SU-DHL-6 (cell line): ENCODE results near the gene CD244.

Source experiments
- H2AFZ ChIP-seq: fragments of 200-600 bp; sonication (generic); 2 replicates; pipeline ENCODE4 v1.6.1; 2014; ENCODE audit warnings: low read depth, mild to moderate bottlenecking, moderate library complexity, mixed read lengths, antibody characterized with exemption, low read length; ENCODE audit not compliant: severe bottlenecking
- H3F3A ChIP-seq: fragments of 200-600 bp; shearing (Covaris generic); 2 replicates; pipeline ENCODE4 v1.6.0; 2016; ENCODE audit warnings: antibody characterized with exemption, mild to moderate bottlenecking; ENCODE audit not compliant: insufficient read depth
- H3K27ac ChIP-seq: fragments of 200-600 bp; sonication (generic); 2 replicates; pipeline ENCODE4 v1.5.1; 2016; ENCODE audit warnings: low read depth, mild to moderate bottlenecking, low read length, moderate library complexity, mixed read lengths
- H3K27me3 ChIP-seq: fragments of 200-600 bp; sonication (generic), shearing (Covaris generic); 2 replicates; pipeline ENCODE4 v1.6.0; 2014; ENCODE audit warnings: mild to moderate bottlenecking, low read length
- H3K36me3 ChIP-seq: fragments of 200-600 bp; sonication (generic); 2 replicates; pipeline ENCODE4 v1.6.1; 2014; ENCODE audit warnings: mild to moderate bottlenecking, low read length, mixed read lengths
- H3K4me2 ChIP-seq: fragments of 300-600, 200-600 bp; shearing (Covaris generic), sonication (generic); 2 replicates; pipeline ENCODE4 v1.6.0; 2014; ENCODE audit warnings: low read length, low read depth, mild to moderate bottlenecking; ENCODE audit not compliant: poor library complexity, severe bottlenecking
- H3K4me3 ChIP-seq: fragments of 200-600 bp; sonication (generic); 2 replicates; pipeline ENCODE4 v1.5.1; 2014; ENCODE audit warnings: antibody characterized with exemption, low read length, mild to moderate bottlenecking, mixed read lengths; ENCODE audit not compliant: insufficient read depth, poor library complexity, severe bottlenecking
- H3K79me2 ChIP-seq: fragments of 200-600 bp; sonication (generic); 2 replicates; pipeline ENCODE4 v1.6.1; 2014; ENCODE audit warnings: mild to moderate bottlenecking, low read length, moderate library complexity; ENCODE audit not compliant: insufficient read depth
- H3K9ac ChIP-seq: fragments of 200-600 bp; sonication (generic); 2 replicates; pipeline ENCODE4 v1.7.0; 2014; ENCODE audit warnings: mild to moderate bottlenecking, low read length
- H3K9me2 ChIP-seq: fragments of 200-600 bp; sonication (generic); replicated peaks from 2 replicates; pipeline ENCODE4 v1.6.1; 2014; ENCODE audit warnings: low read length; ENCODE audit not compliant: insufficient read depth
- H3K9me3 ChIP-seq: fragments of 200-600 bp; sonication (generic); 2 replicates; pipeline ENCODE4 v1.6.1; 2014; ENCODE audit warnings: low read length, mixed read lengths; ENCODE audit not compliant: insufficient read depth
- H4K20me1 ChIP-seq: fragments of 200-600 bp; sonication (generic); 2 replicates; pipeline ENCODE4 v1.6.1; 2014; ENCODE audit warnings: low read depth, mild to moderate bottlenecking, antibody characterized with exemption, low read length, moderate library complexity, mixed read lengths
- EZH2phosphoT487 ChIP-seq: fragments of 200-600 bp; sonication (generic), shearing (Covaris generic); conservative IDR thresholded peaks from 2 replicates; pipeline ENCODE4 v1.6.1; 2018; ENCODE audit warnings: mild to moderate bottlenecking, antibody characterized with exemption, low read length, moderate library complexity, mixed read lengths
- TF ChIP-seq, protein P1 (sequence below): fragments of 200-600 bp; sonication (generic); IDR thresholded peaks from one replicate; pipeline ENCODE4 v1.5.1; 2017; ENCODE audit warnings: antibody characterized with exemption, mild to moderate bottlenecking, low read length, moderate library complexity; ENCODE audit not compliant: insufficient read depth, poor library complexity, severe bottlenecking

The CD244 gene

GRCh38 chr1:160891474-160891873 is 28.8 kb upstream of the CD244 start:
- no peak overlapping the region for H3K27ac ChIP-seq
- no peak overlapping the region for H2AFZ ChIP-seq
- H3K9me2 ChIP-seq = no peaks in the 10 kb centered on the region
- H3K79me2 ChIP-seq = no peaks in the 10 kb centered on the region
- TF ChIP-seq, protein P1, sequence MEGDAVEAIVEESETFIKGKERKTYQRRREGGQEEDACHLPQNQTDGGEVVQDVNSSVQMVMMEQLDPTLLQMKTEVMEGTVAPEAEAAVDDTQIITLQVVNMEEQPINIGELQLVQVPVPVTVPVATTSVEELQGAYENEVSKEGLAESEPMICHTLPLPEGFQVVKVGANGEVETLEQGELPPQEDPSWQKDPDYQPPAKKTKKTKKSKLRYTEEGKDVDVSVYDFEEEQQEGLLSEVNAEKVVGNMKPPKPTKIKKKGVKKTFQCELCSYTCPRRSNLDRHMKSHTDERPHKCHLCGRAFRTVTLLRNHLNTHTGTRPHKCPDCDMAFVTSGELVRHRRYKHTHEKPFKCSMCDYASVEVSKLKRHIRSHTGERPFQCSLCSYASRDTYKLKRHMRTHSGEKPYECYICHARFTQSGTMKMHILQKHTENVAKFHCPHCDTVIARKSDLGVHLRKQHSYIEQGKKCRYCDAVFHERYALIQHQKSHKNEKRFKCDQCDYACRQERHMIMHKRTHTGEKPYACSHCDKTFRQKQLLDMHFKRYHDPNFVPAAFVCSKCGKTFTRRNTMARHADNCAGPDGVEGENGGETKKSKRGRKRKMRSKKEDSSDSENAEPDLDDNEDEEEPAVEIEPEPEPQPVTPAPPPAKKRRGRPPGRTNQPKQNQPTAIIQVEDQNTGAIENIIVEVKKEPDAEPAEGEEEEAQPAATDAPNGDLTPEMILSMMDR = no peak
- TF ChIP-seq EZH2phosphoT487 = no peak
- no peaks in the 10 kb centered on the region for H3K27me3 ChIP-seq
- no peaks in the 10 kb centered on the region for H3K9me3 ChIP-seq
- no peak overlapping the region for H3K4me2 ChIP-seq
- no peak overlapping the region for H3K9ac ChIP-seq
- H3K36me3 ChIP-seq = no peaks in the 10 kb centered on the region
- no peaks in the 10 kb centered on the region for H3F3A ChIP-seq
- no peaks in the 10 kb centered on the region for H4K20me1 ChIP-seq
- H3K4me3 ChIP-seq = no peak overlapping the region

GRCh38 chr1:160888926-160889325 is 26.2 kb upstream of the CD244 start:
- TF ChIP-seq, protein P1 = no peak
- no peak for TF ChIP-seq EZH2phosphoT487
- Histone ChIP-seq H3K79me2 (no peaks in the 10 kb centered on the region), H3F3A (no peaks in the 10 kb centered on the region), H3K27me3 (no peaks in the 10 kb centered on the region), H3K36me3 (no peaks in the 10 kb centered on the region), H3K9me3 (no peaks in the 10 kb centered on the region), H2AFZ (no peak overlapping the region), H3K9me2 (no peaks in the 10 kb centered on the region), H3K9ac (no peak overlapping the region), H4K20me1 (no peaks in the 10 kb centered on the region), H3K4me3 (no peak overlapping the region), H3K4me2 (no peak overlapping the region), H3K27ac (no peak overlapping the region)

GRCh38 chr1:160887071-160887470 is 24.4 kb upstream of the CD244 start:
- no peak overlapping the region for H2AFZ ChIP-seq
- no peak overlapping the region for H3K4me3 ChIP-seq
- H3K9me3 ChIP-seq = no peaks in the 10 kb centered on the region
- TF ChIP-seq EZH2phosphoT487 = no peak
- TF ChIP-seq, protein P1 = no peak
- H3K27ac ChIP-seq = no peak overlapping the region
- H3K36me3 ChIP-seq = no peaks in the 10 kb centered on the region
- no peaks in the 10 kb centered on the region for H3K9me2 ChIP-seq
- H3K9ac ChIP-seq = no peak overlapping the region
- no peaks in the 10 kb centered on the region for H3K27me3 ChIP-seq
- H3K4me2 ChIP-seq = no peak overlapping the region
- no peaks in the 10 kb centered on the region for H3K79me2 ChIP-seq
- no peaks in the 10 kb centered on the region for H4K20me1 ChIP-seq
- no peaks in the 10 kb centered on the region for H3F3A ChIP-seq

DNA sequence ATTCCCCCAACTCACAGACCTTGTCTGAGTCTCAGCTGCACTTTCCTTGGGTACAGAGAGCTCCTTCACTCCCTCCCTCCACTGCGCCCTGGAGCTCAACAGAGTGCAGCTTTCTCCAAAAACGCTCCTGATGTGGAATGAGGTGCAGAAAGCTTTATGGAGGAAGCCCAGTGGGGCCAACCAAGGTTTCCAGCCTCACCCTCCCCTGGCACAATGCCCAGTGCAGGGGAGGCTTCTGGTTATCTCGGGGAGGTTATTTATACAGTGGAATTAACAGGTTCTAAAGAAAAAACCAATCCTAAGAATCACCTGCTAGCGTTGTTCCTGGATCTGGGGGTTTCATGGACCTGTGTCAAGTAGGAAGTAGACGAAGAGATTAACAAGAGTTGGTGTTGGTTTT is 22.4 kb upstream of the CD244 start, which contains the start of gene ITLN1:
Gene ITLN1 (minus strand): TSS at position 139 of the 400 bp plus-strand sequence. CDS start 303 bp downstream, outside the sequence.
- no peaks in the 10 kb centered on the region for H3K79me2 ChIP-seq
- no peak within 1 kb of the TSS for H3K9ac ChIP-seq
- H4K20me1 ChIP-seq = no peaks in the 10 kb centered on the region
- no peak within 1 kb of the TSS for H3K4me3 ChIP-seq
- no peaks in the 10 kb centered on the region for H3F3A ChIP-seq
- H3K36me3 ChIP-seq = no peaks in the 10 kb centered on the region
- H3K4me2 ChIP-seq = no peak within 1 kb of the TSS
- no peaks in the 10 kb centered on the region for H3K9me2 ChIP-seq
- H3K9me3 ChIP-seq = no peaks in the 10 kb centered on the region
- H3K27me3 ChIP-seq = no peaks in the 10 kb centered on the region
- no peak for TF ChIP-seq EZH2phosphoT487
- TF ChIP-seq, protein P1 = no peak
- no peak within 1 kb of the TSS for H3K27ac ChIP-seq
- peak within 1 kb of the TSS; percentile 35 for H2AFZ ChIP-seq
